Endothelial cell (in vitro differentiated cells): ENCODE data around the gene EFNA5. TPM values are rescaled to one million over a fixed set of nuclear protein-coding genes. Genes with fewer than 3 reads are reported as not detected.

Experiments used
- DNase-seq: peaks from one replicate; pipeline ENCODE4 v3.0.0; 2021; ENCODE audit warnings: low spot score
- H3K27ac Mint-ChIP-seq: one replicate; pipeline ENCODE4 v1.8.0; 2021; ENCODE audit warnings: mixed read lengths, inconsistent platforms; ENCODE audit not compliant: unreplicated experiment
- H3K27me3 Mint-ChIP-seq: one replicate; pipeline ENCODE4 v1.8.0; 2021; ENCODE audit warnings: mild to moderate bottlenecking, moderate library complexity, mixed read lengths, inconsistent platforms; ENCODE audit not compliant: unreplicated experiment
- H3K36me3 Mint-ChIP-seq: one replicate; pipeline ENCODE4 v1.8.0; 2021; ENCODE audit warnings: mild to moderate bottlenecking, low read depth, mixed read lengths, inconsistent platforms; ENCODE audit not compliant: unreplicated experiment
- H3K4me1 Mint-ChIP-seq: one replicate; pipeline ENCODE4 v1.8.0; 2021; ENCODE audit warnings: mild to moderate bottlenecking, mixed read lengths, inconsistent platforms; ENCODE audit not compliant: unreplicated experiment
- H3K4me3 Mint-ChIP-seq: one replicate; pipeline ENCODE4 v1.8.0; 2021; ENCODE audit warnings: mild to moderate bottlenecking, mixed read lengths, inconsistent platforms; ENCODE audit not compliant: unreplicated experiment
- H3K9me3 Mint-ChIP-seq: one replicate; pipeline ENCODE4 v1.8.0; 2021; ENCODE audit warnings: mixed read lengths, inconsistent platforms; ENCODE audit not compliant: unreplicated experiment
- total RNA-seq: library from RNA; stranded (reverse); fragmentation: NEBNext Ultra II Directional; extraction: Animal tissue kit (Norgen Biotek cat#: 25700); gene quantifications from one replicate; pipeline ENCODE4 v1.2.1, GENCODE V29; 2021; ENCODE audit not compliant: unreplicated experiment
- TF ChIP-seq, protein P1 (sequence below): fragments of 200-600 bp; sonication (generic); IDR thresholded peaks from one replicate; pipeline ENCODE4 v1.5.0; 2021; ENCODE audit warnings: antibody characterized with exemption; ENCODE audit not compliant: unreplicated experiment

Gene EFNA5
- total RNA-seq, 1 donor from 2014 or later, result 8.8 TPM

DNA sequence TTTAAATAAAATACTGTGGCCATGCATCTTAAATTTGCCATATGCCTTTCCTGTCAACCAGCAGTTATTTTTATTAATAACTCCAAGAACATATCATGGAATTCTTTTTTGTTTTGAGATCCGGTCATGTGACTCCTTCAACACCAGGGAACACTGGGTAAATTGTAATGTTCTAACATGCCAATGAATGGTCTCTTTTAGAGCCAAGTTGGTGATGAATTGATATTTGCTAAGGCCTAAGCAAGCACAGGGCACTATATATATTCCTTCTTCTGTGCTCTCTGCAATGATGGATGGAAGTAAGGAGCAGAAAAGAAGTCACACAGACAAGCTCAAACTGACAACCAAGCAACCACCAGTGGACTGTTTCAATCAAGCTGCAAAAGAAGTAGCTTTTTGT lies 124.0 kb downstream of the EFNA5 start:
- Mint-ChIP-seq H3K36me3 (no peaks in the 10 kb centered on the region), H3K27ac (no peak overlapping the region), H3K9me3 (no peaks in the 10 kb centered on the region), H3K4me1 (peaks cover 9% of the 10 kb centered on the region), H3K27me3 (no peaks in the 10 kb centered on the region), H3K4me3 (no peak overlapping the region)
- no peak for DNase-seq
- TF ChIP-seq, protein P1, sequence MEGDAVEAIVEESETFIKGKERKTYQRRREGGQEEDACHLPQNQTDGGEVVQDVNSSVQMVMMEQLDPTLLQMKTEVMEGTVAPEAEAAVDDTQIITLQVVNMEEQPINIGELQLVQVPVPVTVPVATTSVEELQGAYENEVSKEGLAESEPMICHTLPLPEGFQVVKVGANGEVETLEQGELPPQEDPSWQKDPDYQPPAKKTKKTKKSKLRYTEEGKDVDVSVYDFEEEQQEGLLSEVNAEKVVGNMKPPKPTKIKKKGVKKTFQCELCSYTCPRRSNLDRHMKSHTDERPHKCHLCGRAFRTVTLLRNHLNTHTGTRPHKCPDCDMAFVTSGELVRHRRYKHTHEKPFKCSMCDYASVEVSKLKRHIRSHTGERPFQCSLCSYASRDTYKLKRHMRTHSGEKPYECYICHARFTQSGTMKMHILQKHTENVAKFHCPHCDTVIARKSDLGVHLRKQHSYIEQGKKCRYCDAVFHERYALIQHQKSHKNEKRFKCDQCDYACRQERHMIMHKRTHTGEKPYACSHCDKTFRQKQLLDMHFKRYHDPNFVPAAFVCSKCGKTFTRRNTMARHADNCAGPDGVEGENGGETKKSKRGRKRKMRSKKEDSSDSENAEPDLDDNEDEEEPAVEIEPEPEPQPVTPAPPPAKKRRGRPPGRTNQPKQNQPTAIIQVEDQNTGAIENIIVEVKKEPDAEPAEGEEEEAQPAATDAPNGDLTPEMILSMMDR, result no peak

GRCh38 chr5:107545486-107545885 lies 125.3 kb downstream of the EFNA5 start:
- no peaks in the 10 kb centered on the region for H3K36me3 Mint-ChIP-seq
- DNase-seq, result no peak
- TF ChIP-seq, protein P1, result no peak
- no peaks in the 10 kb centered on the region for H3K27me3 Mint-ChIP-seq
- H3K4me3 Mint-ChIP-seq, result no peak overlapping the region
- no peaks in the 10 kb centered on the region for H3K9me3 Mint-ChIP-seq
- H3K4me1 Mint-ChIP-seq, result peaks cover 9% of the 10 kb centered on the region
- H3K27ac Mint-ChIP-seq, result no peak overlapping the region

- H3K9me3 Mint-ChIP-seq, result no peaks in the 10 kb centered on the region
- H3K27me3 Mint-ChIP-seq, result no peaks in the 10 kb centered on the region
- H3K4me1 Mint-ChIP-seq, result peaks cover 10% of the 10 kb centered on the region
- H3K27ac Mint-ChIP-seq, result no peak overlapping the region
- DNase-seq, result no peak
- TF ChIP-seq, protein P1, result no peak
- no peak overlapping the region for H3K4me3 Mint-ChIP-seq
- H3K36me3 Mint-ChIP-seq, result peaks cover 2% of the 10 kb centered on the region
Observed at GRCh38 chr5:107544967-107545366, 125.8 kb downstream of the EFNA5 start.

GRCh38 chr5:107544476-107544875 lies 126.3 kb downstream of the EFNA5 start:
- TF ChIP-seq, protein P1, result no peak
- Mint-ChIP-seq H3K27me3 (no peaks in the 10 kb centered on the region), H3K4me3 (no peak overlapping the region), H3K9me3 (no peaks in the 10 kb centered on the region), H3K4me1 (peaks cover 12% of the 10 kb centered on the region), H3K27ac (no peak overlapping the region), H3K36me3 (peaks cover 4% of the 10 kb centered on the region)
- DNase-seq, result no peak

GRCh38 chr5:107543868-107544267 lies 126.9 kb downstream of the EFNA5 start:
- Mint-ChIP-seq H3K9me3 (no peaks in the 10 kb centered on the region), H3K27me3 (no peaks in the 10 kb centered on the region), H3K4me3 (no peak overlapping the region), H3K36me3 (peaks cover 4% of the 10 kb centered on the region), H3K4me1 (peaks cover 12% of the 10 kb centered on the region), H3K27ac (no peak overlapping the region)
- TF ChIP-seq, protein P1, result no peak
- no peak for DNase-seq
